ENCODE measurements around the gene CDKL1. TPM values are rescaled to one million over a fixed set of nuclear protein-coding genes. Genes with fewer than 3 reads are reported as not detected.
A peak's percentile ranks its signal among the peaks of the same experiment; 100 is the strongest.

Gene CDKL1
- total and polyA plus RNA-seq, 2 experiments from 2014 or later, result 2.9 to 5.0 TPM

- Histone ChIP-seq H4K20me1 (ENCODE audit: insufficient read depth) (no peaks in the 10 kb centered on the region), H3K4me2 (ENCODE audit: unreplicated experiment) (no peak overlapping the region), H3F3A (ENCODE audit: insufficient read depth) (peaks cover 28% of the 10 kb centered on the region), H3K9ac (no peak overlapping the region), H3K4me3 (no peak overlapping the region), H3K79me2 (ENCODE audit: insufficient read depth) (no peaks in the 10 kb centered on the region), H3K4me1 (ENCODE audit: insufficient read depth) (peaks cover 20% of the 10 kb centered on the region), H3K9me2 (ENCODE audit: insufficient read depth) (no peaks in the 10 kb centered on the region), H3K36me3 (ENCODE audit: low read depth) (no peaks in the 10 kb centered on the region), H3K9me3 (ENCODE audit: low read depth) (no peaks in the 10 kb centered on the region), H3K27ac (no peak overlapping the region), H2AFZ (no peak overlapping the region), H3K27me3 (replicated peaks; ENCODE audit: insufficient read depth) (no peaks in the 10 kb centered on the region)
- no peak for TF ChIP-seq EZH2 (IDR thresholded peaks at IDR 0.05; ENCODE audit: insufficient read depth, poor library complexity, severe bottlenecking)
- no peak for TF ChIP-seq EZH2phosphoT487 (IDR thresholded peaks at IDR 0.05; ENCODE audit: insufficient read depth, low read depth)
- no peak for DNase-seq
- WGBS, 2 experiments (ENCODE audit: low coverage in 1 of 2, low lambda C conversion rate in 2 of 2, missing lambda C conversion rate in 2 of 2), result 78 to 84% methylated on average over 2 of the region's 2 CpGs
- in situ Hi-C loops (cut with MboI), result no loop called here
These were observed 3.8 kb upstream of the CDKL1 start for GRCh38 chr14:50400461-50400860.

GRCh38 chr14:50399251-50400032 is 2.8 kb upstream of the CDKL1 start:
- Histone ChIP-seq H3K27me3 (replicated peaks; ENCODE audit: insufficient read depth) (no peaks in the 10 kb centered on the region), H3K79me2 (ENCODE audit: insufficient read depth) (no peaks in the 10 kb centered on the region), H3K27ac (peak overlapping the region; percentile 20), H3K4me2 (ENCODE audit: unreplicated experiment) (no peak overlapping the region), H3K4me3 (no peak overlapping the region), H3K9me2 (ENCODE audit: insufficient read depth) (no peaks in the 10 kb centered on the region), H3K9me3 (ENCODE audit: low read depth) (no peaks in the 10 kb centered on the region), H4K20me1 (ENCODE audit: insufficient read depth) (no peaks in the 10 kb centered on the region), H3F3A (ENCODE audit: insufficient read depth) (peaks cover 28% of the 10 kb centered on the region), H3K36me3 (ENCODE audit: low read depth) (no peaks in the 10 kb centered on the region), H3K4me1 (ENCODE audit: insufficient read depth) (peaks cover 20% of the 10 kb centered on the region), H2AFZ (no peak overlapping the region), H3K9ac (no peak overlapping the region)
- DNase-seq, result peak; percentile 71
- 20 to 22% methylated on average over 6 of the region's 6 CpGs for WGBS, 2 experiments (ENCODE audit: low coverage in 1 of 2, low lambda C conversion rate in 2 of 2, missing lambda C conversion rate in 2 of 2)
- TF ChIP-seq EZH2 (IDR thresholded peaks at IDR 0.05; ENCODE audit: insufficient read depth, poor library complexity, severe bottlenecking) (no peak), EZH2phosphoT487 (IDR thresholded peaks at IDR 0.05; ENCODE audit: insufficient read depth, low read depth) (no peak)
- in situ Hi-C loops (cut with MboI), result no loop called here

- H3K4me2 ChIP-seq (ENCODE audit: unreplicated experiment), result no peak overlapping the region
- no peaks in the 10 kb centered on the region for H3K36me3 ChIP-seq (ENCODE audit: low read depth)
- TF ChIP-seq EZH2 (IDR thresholded peaks at IDR 0.05; ENCODE audit: insufficient read depth, poor library complexity, severe bottlenecking) (no peak), EZH2phosphoT487 (IDR thresholded peaks at IDR 0.05; ENCODE audit: insufficient read depth, low read depth) (no peak)
- no peaks in the 10 kb centered on the region for H3K9me2 ChIP-seq (ENCODE audit: insufficient read depth)
- DNase-seq, result no peak
- in situ Hi-C loops (cut with MboI), result no loop called here
- H4K20me1 ChIP-seq (ENCODE audit: insufficient read depth), result no peaks in the 10 kb centered on the region
- H3K4me3 ChIP-seq, result no peak overlapping the region
- H3K27ac ChIP-seq, result no peak overlapping the region
- peak overlapping the region; percentile 91; the same call in 1 of the 2 replicates for H2AFZ ChIP-seq
- no peaks in the 10 kb centered on the region for H3K27me3 ChIP-seq (replicated peaks; ENCODE audit: insufficient read depth)
- no peak overlapping the region for H3K9ac ChIP-seq
- no peaks in the 10 kb centered on the region for H3K9me3 ChIP-seq (ENCODE audit: low read depth)
- H3F3A ChIP-seq (ENCODE audit: insufficient read depth), result peaks cover 20% of the 10 kb centered on the region
- peaks cover 15% of the 10 kb centered on the region for H3K4me1 ChIP-seq (ENCODE audit: insufficient read depth)
- H3K79me2 ChIP-seq (ENCODE audit: insufficient read depth), result no peaks in the 10 kb centered on the region
- WGBS, 2 experiments (ENCODE audit: low coverage in 1 of 2, low lambda C conversion rate in 2 of 2, missing lambda C conversion rate in 2 of 2), result 92 to 100% methylated on average over 2 of the region's 2 CpGs
These were observed 1.5 kb upstream of the CDKL1 start for GRCh38 chr14:50398189-50398580.

- H3K27me3 ChIP-seq (replicated peaks; ENCODE audit: insufficient read depth), result no peaks in the 10 kb centered on the region
- H3K9ac ChIP-seq, result peak overlapping the region; percentile 89
- no peaks in the 10 kb centered on the region for H3K36me3 ChIP-seq (ENCODE audit: low read depth)
- TF ChIP-seq EZH2 (IDR thresholded peaks at IDR 0.05; ENCODE audit: insufficient read depth, poor library complexity, severe bottlenecking) (no peak), EZH2phosphoT487 (IDR thresholded peaks at IDR 0.05; ENCODE audit: insufficient read depth, low read depth) (no peak)
- no peaks in the 10 kb centered on the region for H3K79me2 ChIP-seq (ENCODE audit: insufficient read depth)
- WGBS, 2 experiments (ENCODE audit: low coverage in 1 of 2, low lambda C conversion rate in 2 of 2, missing lambda C conversion rate in 2 of 2), result 4 to 7% methylated on average over 9 of the region's 9 CpGs
- H3K9me2 ChIP-seq (ENCODE audit: insufficient read depth), result no peaks in the 10 kb centered on the region
- peak; percentile 63 for DNase-seq
- peak overlapping the region; percentile 86 for H3K4me3 ChIP-seq
- H3K4me1 ChIP-seq (ENCODE audit: insufficient read depth), result peaks cover 14% of the 10 kb centered on the region
- in situ Hi-C loops (cut with MboI), result no loop called here
- peaks cover 17% of the 10 kb centered on the region for H3F3A ChIP-seq (ENCODE audit: insufficient read depth)
- H3K27ac ChIP-seq, result peak overlapping the region; percentile 75
- no peaks in the 10 kb centered on the region for H4K20me1 ChIP-seq (ENCODE audit: insufficient read depth)
- H2AFZ ChIP-seq, result peak overlapping the region; percentile 91
- no peaks in the 10 kb centered on the region for H3K9me3 ChIP-seq (ENCODE audit: low read depth)
- H3K4me2 ChIP-seq (ENCODE audit: unreplicated experiment), result peak overlapping the region; percentile 86
These were observed 908 bp upstream of the CDKL1 start for GRCh38 chr14:50397390-50398188.

All from GM23248 (cell line).